HG03095 (cell line): ENCODE measurements around the gene COPS7A.

Source experiments
- ATAC-seq: cut with Tn5 transposase; IDR thresholded peaks from one replicate; pipeline ENCODE4 v1.9.1; 2021; ENCODE audit warnings: moderate library complexity; ENCODE audit not compliant: unreplicated experiment

The COPS7A gene, protein sequence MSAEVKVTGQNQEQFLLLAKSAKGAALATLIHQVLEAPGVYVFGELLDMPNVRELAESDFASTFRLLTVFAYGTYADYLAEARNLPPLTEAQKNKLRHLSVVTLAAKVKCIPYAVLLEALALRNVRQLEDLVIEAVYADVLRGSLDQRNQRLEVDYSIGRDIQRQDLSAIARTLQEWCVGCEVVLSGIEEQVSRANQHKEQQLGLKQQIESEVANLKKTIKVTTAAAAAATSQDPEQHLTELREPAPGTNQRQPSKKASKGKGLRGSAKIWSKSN

DNA sequence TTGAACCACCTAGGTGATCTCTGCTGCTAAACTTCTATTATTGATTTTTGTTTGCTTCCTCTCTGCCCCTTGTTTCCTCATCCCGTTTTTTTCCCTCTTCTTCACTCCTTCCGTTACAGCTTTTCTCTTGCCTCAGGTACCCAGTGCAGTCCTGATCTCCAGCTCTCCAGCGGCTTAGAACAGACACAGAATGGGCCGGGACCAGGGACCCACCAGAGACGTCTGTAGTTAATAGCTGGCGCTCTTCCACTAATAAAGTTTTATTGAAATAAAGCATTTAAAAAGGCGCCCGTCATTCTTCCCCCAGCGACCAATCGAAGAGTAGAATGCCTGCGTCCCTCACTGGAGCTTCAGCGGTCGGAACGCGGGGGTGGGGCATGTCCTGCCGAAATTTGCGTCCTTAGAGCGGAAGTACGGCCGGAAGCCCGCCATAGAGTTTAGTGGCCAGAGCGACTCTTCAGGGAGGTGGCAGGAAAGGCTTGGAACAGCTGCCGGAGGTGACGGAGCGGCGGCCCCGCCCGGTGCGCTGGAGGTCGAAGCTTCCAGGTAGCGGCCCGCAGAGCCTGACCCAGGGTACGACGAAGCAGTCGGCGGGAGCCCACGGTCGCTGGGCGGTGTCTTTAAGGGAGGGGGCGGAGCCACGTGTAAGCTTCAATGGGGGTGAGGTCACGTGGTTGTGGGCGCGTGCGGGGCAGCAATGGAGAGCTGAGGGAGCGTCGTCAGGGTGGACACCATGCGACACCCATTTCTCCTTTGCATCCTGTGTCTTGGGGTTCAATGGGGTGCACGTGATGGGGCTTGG, at the start of gene COPS7A:
Gene COPS7A (plus strand): TSS at position 440 of the 802 bp plus-strand sequence. CDS start 611 bp downstream, outside the sequence.
- ATAC-seq = peak; percentile 89

DNA sequence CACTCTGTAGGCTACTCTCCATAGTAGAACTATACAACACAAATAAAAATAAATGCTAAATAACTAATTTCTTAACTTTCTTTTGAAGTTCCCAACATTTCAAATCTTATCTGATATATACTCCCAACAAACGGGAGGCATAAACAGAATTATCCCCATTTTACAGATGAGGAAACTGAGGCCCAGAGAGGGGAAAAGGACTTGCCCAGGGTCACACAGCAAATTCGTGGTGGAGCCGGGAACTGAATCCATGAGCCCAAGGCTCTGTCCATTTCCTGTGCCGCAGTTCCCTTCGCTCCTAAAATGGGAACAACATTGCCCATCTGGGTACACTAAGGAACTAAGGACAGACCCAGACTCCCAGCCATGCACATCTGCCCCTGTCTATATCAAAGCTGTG, 46.9 kb upstream of the COPS7A start:
- no peak for ATAC-seq

DNA sequence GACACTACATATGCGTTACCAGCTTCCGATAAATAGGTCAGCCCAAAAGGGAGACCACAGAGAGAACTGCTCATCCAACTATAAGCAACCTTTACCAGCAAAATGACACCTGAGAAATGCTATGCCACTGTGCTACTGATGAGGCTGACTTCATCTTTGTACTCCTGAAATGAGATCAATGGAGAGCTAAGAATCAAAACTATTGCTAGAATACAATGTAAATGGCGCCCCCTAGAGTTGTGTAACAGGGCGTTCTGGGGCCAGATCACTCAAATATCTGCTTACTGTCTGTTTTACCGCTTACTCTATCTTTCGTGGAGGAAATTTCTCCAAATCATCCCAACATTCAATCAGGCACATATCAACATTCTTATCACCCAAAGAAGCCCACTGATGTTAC, 39.2 kb upstream of the COPS7A start:
- ATAC-seq = no peak

DNA sequence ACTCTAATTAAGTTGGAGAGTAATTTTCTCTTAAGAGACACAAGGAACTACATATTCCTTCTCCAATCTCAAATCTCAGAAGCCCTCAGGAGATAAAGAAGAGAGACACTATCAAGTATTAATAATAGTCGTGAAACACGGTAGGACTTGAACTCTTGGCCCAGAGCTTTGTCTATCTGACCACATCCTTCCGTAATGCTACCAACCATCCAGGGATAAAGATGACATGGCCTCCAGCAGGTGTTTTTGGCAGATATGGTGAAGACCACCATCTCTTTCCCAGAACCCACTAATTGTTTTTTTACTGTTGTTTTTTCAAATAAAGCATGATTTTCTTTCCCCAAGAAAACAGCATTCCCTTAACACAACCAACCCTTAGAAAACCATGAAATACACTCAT, 38.0 kb upstream of the COPS7A start:
- ATAC-seq = no peak

DNA sequence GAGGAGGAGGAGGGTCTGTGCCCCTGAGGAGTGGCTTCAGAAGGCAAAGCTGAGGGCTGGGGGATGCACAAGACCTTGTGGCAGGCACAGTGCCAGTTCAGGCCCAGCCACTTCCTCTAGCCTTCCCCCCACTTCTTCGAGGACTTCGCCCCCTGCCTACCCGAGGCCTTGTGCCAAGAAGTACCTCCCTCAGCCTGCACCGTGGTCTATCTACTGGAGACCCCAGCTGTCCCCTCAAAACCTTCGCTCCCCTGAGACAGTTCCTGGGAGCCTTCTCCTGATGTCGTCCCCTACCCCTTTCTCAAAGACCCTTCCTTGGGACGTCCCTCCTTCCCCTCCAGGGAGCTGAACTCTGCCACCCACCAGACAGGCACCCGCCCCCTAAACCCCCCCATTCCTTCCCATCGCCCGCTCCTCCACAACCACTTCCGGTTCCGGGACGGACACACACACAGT, 35.3 kb upstream of the COPS7A start:
- no peak for ATAC-seq

DNA sequence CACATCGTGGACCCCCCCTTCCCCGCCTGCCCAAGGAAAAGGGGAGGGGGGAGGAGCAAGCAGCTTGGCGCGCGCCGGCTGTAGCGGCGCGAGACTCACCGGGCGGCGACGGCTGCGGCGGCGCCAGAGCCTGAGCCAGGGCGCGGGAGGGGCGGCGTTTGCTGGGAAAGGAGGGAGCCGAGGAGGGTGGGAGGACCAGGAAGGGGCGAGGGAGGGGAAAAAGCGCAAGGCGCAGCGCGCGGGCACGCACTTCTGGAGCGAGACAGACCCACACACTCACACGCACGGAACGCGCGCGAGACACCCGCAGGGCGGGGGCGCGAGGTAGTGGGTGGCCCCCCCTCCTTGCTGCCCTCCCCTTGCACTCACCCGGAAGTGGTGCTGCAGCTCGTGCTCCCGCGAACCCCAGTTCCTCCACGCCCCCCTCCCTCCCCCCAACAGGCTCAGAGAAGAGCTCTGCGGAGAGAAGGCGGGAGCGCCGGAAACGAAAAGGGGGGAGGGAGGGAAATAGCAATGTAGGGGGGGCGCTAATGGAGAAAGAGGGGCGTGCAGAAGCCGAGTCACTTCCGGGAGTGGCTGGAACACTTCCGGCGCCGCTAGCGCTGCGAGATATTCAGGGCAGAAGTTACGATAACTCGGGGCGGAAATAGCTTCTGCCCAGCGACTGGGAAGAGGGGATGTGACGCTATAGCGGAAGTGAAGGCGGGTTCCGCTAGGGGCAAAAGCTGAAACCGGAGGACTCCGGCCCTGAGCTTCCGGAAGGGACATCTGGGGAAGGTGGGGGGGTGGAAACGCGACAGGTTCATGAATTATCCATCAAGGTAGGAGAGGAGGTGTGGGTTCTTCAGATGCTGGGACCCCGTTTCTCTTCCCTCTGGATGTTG, 34.6 kb upstream of the COPS7A start, which contains the start of gene ZNF384:
Gene ZNF384 (minus strand): TSS at position 377 of the 884 bp plus-strand sequence. CDS start 9,855 bp downstream, outside the sequence.
- ATAC-seq = peak; percentile 81

DNA sequence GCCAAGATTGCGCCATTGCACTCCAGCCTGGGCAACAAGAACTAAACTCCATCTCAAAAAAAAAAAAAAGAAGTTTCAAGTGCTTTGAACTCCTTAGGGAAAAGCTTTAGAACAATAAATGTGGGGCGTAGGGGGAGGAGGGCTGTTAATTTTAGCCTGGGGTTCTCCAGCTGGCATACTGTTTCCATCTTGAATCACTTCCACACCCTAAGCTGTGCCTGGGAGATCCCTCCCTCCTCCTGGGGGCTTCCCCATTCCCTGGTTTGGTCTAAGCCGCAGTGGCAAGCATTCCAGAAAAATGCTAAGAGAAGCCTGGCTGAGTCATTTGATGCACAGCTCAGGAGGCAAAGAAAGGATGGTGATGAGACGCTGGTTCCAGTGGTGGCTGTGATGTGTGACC, 32.4 kb upstream of the COPS7A start:
- ATAC-seq = no peak

DNA sequence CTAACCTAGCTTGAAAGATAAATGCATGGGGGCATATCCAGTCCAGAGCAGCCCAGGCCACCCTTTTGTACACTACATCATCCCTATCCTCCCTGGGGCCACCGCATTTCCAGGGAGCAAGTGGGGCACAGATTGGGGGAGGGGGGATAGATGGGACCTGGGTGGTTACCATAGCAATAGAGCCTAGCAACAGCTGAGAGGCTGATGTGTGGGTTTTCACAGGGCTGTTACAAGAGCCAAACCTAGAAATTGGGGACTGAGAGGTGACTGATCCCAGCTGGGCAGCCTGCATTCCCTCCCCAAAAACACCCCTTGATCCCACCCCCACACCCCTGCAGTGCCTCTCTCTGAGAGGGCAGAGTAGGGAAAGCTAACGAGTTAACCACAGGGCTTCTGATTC, 31.0 kb upstream of the COPS7A start:
- no peak for ATAC-seq

DNA sequence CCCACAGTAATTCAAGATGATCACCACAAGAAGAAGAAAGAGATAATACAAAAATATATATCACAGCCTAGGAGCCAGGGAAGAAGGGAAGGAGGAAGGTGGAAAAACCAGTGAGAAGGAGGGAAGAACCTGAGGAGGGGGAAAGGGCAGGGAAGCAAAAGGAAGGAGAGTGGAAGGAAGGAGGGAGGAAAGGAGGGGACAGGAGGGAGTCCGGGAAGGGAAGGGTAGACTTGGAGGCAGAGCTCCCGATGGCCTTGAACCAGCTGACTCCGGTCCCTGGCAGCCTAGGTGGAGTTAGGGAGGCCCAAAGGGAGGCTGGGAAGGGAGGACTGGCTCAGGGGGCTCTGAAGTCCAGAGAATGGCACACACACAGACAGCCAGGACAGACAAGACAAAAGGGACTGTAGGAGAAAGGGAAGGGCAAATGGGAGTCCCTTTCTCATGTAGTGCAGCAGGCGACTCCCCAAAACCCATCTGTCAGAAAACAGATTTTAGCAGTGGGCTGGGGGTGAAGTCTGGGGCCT, 30.0 kb upstream of the COPS7A start:
- ATAC-seq = no peak

DNA sequence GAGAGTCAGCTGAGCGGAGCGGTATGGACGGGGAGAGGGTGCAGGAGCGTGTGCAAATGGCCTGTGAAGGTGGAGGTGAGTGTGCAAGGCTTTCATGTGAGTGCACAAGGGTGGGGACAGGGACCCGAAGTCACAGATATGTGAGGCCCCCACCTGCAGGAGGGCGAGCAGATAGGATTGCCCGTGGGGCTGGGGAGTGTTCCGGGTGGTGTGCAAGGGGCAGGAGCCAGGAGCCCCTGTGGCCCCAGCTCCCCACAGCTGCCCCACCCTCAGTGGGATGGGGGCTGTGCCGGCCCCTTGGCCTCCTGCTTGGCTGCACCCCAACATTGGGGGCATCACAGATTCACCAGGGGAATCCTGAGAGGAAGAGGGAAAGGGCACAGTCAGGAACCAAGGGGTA, 29.1 kb upstream of the COPS7A start:
- no peak for ATAC-seq

DNA sequence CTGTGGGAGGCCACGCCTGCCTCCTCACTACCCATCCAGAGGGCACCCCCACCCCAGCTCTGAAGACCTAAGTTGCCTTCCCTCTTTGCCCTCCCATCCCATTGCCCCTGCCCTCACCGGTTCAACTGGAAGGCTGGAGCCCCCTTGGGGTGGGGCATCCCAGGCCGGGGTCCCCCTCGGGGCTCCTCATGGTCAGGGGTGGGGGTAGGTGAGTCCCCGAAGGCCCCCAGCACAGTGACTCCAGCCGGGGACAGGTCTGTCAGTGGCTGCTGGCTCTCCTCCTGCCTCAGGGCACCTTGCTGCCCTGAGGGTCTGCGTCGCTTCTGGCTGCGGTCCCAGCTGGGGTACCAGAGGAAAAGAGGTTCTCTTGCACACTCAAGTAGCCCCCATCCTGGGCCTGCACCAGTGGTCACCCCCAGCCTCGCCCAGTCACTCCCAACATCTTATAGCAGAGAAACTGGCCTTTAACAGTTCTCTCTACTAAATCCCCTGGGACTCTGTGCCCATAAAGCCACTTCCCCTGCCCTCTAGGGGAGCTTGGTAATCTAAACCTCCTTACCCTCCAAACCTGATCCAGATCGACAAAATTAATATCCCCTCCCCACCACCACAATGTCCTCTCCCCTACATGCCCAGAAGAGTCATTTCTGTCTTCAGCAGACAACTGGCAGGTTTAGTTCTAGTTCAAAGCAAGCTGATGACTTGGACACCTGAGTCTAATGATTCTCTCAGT, 28.4 kb upstream of the COPS7A start:
- ATAC-seq = no peak

DNA sequence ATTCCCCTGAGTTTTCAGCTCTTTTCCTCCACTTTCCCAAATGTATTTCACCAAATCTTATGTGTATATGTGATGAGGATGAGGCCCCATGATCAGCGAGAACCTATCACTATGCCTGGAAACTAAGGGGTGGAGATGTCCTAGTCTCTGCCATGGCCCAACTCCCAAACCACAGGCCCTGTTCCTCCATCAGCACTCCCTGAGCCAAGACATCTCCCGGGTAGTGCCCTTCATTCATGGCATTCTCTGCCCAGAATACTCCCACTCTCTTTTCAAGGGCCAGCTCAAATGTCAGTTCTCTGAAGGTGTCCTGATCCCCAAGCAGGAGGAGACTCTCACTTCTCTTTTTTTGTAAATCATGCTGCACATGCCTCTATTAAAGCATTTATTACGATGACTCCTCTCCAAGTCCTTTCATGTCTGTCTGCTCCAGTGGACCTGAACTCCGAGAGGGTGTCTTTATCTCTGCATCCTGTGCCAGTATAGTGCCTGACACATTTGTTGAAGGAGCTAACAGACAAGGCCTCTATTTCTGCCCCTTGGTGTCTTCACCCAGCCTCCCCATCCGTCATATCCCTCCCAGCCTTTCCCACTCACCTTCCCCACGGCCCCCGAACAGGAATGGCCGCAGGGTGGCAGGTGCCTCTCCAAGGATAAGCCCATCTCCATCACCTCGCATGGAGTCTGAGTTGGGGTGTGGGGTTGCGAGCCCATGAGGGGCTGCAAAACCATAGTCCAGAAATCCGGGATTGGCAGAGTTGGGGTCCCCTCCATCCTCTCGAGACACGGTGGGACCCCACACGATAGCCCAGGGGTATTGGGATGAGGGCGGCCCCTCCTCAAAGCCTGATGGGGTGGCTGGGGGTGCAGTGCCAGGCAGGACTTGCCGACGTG, 26.9 kb upstream of the COPS7A start:
- ATAC-seq = no peak

DNA sequence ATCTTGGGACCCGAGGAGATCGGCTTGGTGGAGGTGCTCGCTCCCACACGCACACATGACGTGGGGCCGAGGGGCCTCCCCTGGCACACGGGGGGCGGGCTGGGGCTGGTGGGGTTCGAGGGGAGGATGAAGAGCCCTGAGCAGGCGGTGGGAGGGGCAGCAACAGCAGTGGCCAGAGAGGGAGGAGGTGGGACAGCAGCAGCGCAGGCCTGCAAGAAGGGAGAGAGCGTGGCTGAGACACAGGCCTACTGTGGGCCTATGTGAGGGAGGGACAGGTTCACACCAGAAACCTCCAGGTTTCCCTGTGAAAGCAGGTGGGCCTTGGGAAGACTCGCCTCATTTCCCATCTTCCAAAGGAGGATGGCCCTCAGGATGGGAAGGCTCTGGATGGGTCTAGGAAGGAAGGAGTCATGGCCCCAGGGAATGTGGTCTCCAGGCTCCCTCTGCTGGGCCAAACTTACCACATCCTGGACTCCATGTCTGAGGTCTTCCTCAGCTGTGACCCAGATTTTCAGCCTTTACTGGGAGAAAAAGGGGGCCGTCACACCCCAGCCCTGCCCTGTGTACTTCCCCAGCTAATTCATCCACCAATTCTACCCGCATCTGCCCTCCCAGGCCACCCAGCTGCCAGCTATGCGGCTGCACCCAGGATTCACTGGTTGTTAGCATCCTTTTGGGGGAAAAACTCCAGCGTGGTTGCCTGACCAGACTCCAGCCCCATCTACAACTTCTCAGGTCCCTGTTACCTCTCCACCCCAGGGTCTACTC, 26.1 kb upstream of the COPS7A start:
- no peak for ATAC-seq

DNA sequence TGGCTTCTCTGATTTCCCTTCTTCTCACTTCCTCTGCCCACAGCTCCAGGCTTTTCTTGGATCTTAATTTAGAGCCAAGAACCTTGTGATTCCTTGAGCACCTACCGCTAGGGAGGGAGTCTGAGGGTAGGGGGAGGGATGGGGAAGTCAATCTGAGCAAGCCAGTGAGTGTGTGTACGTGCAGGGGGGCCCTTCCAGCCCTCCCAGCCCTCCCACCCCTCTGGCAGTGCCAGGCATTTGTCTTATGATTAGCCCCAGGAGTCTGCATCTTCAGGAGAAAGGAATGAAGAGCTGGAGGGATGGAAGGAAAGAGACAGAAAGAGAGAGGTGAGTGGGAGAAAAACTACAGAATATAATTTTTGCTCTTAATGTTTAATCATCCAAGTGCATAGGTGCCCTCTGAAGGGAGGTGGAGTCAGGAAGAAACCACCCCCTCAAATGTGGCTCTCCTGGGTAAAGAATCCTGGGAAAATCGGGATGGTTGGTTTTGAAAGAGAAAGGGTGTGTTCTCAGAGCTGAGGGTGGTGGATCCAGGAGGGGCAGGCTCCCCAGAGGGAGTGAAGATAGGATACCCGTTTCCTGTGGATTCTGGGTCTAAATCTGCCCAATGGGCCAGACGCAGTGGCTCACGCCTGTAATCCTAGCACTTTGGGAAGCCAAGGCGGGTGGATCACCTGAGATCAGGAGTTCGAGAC, 25.3 kb upstream of the COPS7A start:
- no peak for ATAC-seq

DNA sequence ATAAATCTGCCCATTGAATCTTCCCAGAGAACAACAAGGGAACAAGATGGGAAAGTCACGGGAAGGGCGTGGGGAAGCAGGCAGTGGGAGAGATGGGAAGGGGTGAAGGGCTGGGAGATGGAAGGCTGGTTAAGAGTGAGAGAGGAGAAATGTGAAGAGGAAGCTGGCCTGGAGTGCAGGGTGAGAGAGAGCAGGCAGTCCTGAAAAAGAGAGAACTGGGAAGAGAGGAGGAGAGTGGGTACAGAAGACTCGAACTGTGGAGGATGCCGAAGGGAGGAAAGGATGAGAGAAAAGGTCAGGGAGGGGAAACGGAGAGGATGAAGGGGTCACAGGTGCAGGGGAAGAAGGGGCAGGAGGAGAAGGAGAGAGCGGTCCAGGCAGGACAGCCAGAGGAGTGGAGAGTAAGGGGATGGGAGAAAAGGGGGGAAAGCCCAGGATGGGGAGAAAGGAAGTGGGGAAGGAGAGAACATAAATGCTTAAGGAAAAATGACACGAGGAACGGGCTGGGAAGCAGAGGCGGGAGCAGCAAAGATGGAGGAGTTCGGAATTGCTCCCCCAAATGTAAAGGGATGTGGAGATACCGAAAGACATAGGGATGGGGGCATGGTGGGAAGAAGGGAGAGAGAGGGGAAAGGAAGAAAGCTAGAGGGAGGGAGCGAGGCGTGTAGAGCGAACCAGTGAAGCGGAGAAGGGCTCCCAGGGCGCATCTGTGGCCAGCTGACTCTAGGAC, 24.4 kb upstream of the COPS7A start:
- ATAC-seq = no peak

DNA sequence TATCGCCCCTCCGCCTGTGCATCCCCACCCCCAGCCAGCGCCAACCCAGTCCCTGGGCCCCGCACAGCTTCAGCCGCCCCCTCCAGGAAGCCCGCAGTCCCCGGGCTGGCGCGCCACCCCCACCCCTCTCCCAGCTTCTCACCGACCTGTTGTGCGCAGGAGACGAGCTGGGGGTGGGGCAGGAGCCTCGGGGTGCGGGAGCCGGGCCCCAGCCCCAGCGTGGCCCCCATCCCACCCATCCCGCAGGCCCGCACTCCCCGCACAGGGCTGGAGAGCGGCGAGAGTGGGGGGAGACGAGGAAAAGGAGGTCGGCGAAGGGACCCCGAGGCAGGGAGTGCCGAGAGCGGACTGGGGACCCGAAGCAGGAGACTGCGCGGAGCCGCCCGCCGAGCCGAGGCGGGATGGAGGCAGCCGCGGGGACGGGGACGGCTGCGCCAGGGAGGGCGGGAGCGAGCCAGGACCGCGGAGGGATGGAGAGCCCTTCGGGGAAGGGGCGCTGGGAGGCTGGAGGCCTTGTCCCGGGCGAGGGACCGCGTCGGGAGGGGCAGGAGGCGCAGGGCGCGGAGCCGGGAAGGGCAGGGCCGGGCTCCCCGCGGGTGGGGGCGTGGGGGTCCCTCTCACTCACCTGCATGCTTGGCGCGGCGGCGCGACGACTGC, 23.7 kb upstream of the COPS7A start:
- no peak for ATAC-seq

DNA sequence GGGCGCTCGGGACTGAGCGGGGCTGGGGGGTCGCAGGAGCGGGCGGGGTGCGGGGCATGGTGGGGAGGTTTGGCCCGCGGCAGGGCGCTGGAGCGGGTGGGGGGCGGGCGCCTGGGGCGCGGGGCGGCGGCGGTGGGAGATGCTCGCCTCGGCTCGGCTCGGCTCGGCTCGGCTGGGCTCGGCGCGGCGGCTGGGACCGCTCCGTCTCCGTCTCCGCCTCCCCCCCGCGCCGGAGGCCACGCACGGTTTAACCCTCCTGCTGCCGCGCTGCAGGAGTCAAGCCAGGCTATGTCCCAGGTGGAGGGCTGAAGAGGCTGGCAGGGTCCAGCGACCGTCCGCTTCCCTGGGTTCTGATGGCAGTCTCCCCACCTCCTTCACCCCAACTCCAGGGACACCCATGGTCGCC, 23.2 kb upstream of the COPS7A start, which contains the start of gene PIANP:
Gene PIANP (minus strand): TSS at position 170 of the 406 bp plus-strand sequence. CDS start 2,754 bp downstream, outside the sequence.
- no peak for ATAC-seq
